Limb (tissue), 2 donors: ENCODE results near the gene PKD1.
"Not testable (repeated sequence)": the region's sequence is repeated elsewhere in the genome, so short reads cannot be mapped to it uniquely, and the experiment has no call there.

Source experiments
- DNase-seq, 2 donors: peaks; one replicate each; pipeline ENCODE4 v3.0.0-alpha.2; 2016; ENCODE audit errors: extremely low spot score in 2 of 2

The PKD1 gene

GRCh38 chr16:2109271-2109580 lies 26.5 kb downstream of the PKD1 start:
- not testable (repeated sequence) for DNase-seq

GRCh38 chr16:2108446-2109270 lies 27.0 kb downstream of the PKD1 start:
- not testable (repeated sequence) for DNase-seq

- not testable (repeated sequence) for DNase-seq
These were observed 27.9 kb downstream of the PKD1 start for GRCh38 chr16:2107791-2108125.

- DNase-seq = not testable (repeated sequence)
These were observed 28.4 kb downstream of the PKD1 start for GRCh38 chr16:2107121-2107790.

- not testable (repeated sequence) for DNase-seq
These were observed 29.5 kb downstream of the PKD1 start for GRCh38 chr16:2106211-2106610.

GRCh38 chr16:2105769-2106168 lies 29.9 kb downstream of the PKD1 start:
- not testable (repeated sequence) for DNase-seq

- DNase-seq = not testable (repeated sequence)
These were observed 30.4 kb downstream of the PKD1 start for GRCh38 chr16:2105291-2105690.

- not testable (repeated sequence) for DNase-seq
These were observed 31.2 kb downstream of the PKD1 start for GRCh38 chr16:2104464-2104863.

GRCh38 chr16:2102471-2102870 lies 33.2 kb downstream of the PKD1 start:
- no peak for DNase-seq

GRCh38 chr16:2101581-2101980 lies 34.1 kb downstream of the PKD1 start:
- DNase-seq = not testable (repeated sequence)

- DNase-seq = not testable (repeated sequence)
These were observed 38.0 kb downstream of the PKD1 start for GRCh38 chr16:2097689-2098088.

GRCh38 chr16:2096853-2097595 lies 38.7 kb downstream of the PKD1 start:
- DNase-seq = no peak

- DNase-seq = no peak
These were observed 39.6 kb downstream of the PKD1 start for GRCh38 chr16:2095918-2096582.

GRCh38 chr16:2095315-2095853 lies 40.3 kb downstream of the PKD1 start:
- DNase-seq = no peak

- no peak for DNase-seq
These were observed 41.9 kb downstream of the PKD1 start for GRCh38 chr16:2093793-2094192.

GRCh38 chr16:2092866-2093265 lies 42.8 kb downstream of the PKD1 start:
- no peak for DNase-seq

GRCh38 chr16:2092256-2092620 lies 43.5 kb downstream of the PKD1 start:
- no peak for DNase-seq

- no peak for DNase-seq
These were observed 44.0 kb downstream of the PKD1 start for GRCh38 chr16:2091547-2092255.

GRCh38 chr16:2090777-2091546 lies 44.7 kb downstream of the PKD1 start:
- peak; percentile 77 to 91 for DNase-seq

- DNase-seq = peak in 1 of 2 donors; percentile 37
These were observed 45.3 kb downstream of the PKD1 start for GRCh38 chr16:2090481-2090776.
